Measurements from ENCODE around the gene RELN.

- TF ChIP-seq CTCF (conservative IDR thresholded peaks at IDR 0.05 in 1 of 2, IDR thresholded peaks at IDR 0.05 in 1 of 2; ENCODE audit: low read depth in 1 of 2, low read length in 2 of 2), result no peak
- TF ChIP-seq EZH2 (IDR thresholded peaks at IDR 0.05; ENCODE audit: low read length, missing control alignments), result no peak
Observed at GRCh38 chr7:103879928-103880600, 109.4 kb downstream of the RELN start.

Data from fibroblast of lung (primary cell).